ENCODE measurements around the gene SLC35F3.

GRCh38 chr1:234001817-234002216 lies 97.3 kb downstream of the SLC35F3 start:
- TF ChIP-seq CTCF (IDR thresholded peaks at IDR 0.05) (no peak), POLR2A (IDR thresholded peaks at IDR 0.05) (no peak)

Data from right lobe of liver (tissue), 4 donors.